ENCODE data around the gene MYH15.

Gene MYH15

DNA sequence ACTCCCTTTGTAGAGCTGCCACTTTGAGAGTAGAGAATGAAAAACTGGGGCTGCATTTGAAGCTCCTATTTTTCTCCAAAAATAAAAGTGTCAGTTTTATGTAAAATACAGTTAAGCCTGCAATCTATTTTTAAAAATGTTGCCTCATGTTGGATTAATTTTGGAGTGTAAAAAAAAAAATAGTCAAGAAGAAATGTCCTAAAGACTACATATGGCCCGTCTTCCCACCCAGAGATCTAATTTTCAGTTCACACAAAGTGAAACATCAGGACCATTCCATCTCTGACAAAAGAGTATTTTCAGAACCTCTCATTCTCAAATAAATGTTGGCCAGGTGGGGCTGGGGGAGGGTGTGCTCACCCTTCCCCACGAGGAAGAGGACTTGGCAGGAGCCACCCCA, 151.4 kb downstream of the MYH15 start:
- no peaks in the 10 kb centered on the region for H3K9me3 Mint-ChIP-seq
- no peaks in the 10 kb centered on the region for H3K27me3 Mint-ChIP-seq (ENCODE audit: low read depth)
- H3K27ac Mint-ChIP-seq = no peak overlapping the region
- no peaks in the 10 kb centered on the region for H3K36me3 Mint-ChIP-seq (ENCODE audit: low read depth)
- H3K4me3 Mint-ChIP-seq = no peak overlapping the region
- no peaks in the 10 kb centered on the region for H3K4me1 Mint-ChIP-seq
- TF ChIP-seq, protein P1, sequence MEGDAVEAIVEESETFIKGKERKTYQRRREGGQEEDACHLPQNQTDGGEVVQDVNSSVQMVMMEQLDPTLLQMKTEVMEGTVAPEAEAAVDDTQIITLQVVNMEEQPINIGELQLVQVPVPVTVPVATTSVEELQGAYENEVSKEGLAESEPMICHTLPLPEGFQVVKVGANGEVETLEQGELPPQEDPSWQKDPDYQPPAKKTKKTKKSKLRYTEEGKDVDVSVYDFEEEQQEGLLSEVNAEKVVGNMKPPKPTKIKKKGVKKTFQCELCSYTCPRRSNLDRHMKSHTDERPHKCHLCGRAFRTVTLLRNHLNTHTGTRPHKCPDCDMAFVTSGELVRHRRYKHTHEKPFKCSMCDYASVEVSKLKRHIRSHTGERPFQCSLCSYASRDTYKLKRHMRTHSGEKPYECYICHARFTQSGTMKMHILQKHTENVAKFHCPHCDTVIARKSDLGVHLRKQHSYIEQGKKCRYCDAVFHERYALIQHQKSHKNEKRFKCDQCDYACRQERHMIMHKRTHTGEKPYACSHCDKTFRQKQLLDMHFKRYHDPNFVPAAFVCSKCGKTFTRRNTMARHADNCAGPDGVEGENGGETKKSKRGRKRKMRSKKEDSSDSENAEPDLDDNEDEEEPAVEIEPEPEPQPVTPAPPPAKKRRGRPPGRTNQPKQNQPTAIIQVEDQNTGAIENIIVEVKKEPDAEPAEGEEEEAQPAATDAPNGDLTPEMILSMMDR (IDR thresholded peaks at IDR 0.05; ENCODE audit: unreplicated experiment in 3 of 3) = no peak

DNA sequence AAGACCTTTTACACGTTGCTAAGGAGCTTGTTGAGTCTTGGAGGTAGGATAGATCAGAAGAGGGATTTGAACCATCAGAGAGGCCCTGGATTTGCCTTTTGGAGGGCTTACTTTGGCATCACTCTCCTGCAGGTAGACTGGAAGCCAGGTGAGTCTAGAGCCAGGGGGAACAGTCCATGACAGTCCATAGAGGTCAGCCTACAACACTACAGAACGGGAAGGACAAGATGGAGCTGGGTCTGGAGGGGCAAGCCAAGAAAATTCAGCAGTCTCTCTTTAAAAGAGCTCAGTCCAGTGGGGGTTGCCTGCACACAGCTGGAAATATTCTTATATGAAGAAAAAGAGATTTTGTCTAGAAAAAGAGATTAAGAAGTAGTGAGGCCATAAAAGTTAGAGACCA, 153.4 kb downstream of the MYH15 start:
- Mint-ChIP-seq H3K27ac (no peak overlapping the region), H3K27me3 (ENCODE audit: low read depth) (no peaks in the 10 kb centered on the region), H3K9me3 (no peaks in the 10 kb centered on the region), H3K4me3 (no peak overlapping the region), H3K36me3 (ENCODE audit: low read depth) (no peaks in the 10 kb centered on the region), H3K4me1 (no peaks in the 10 kb centered on the region)
- TF ChIP-seq, protein P1 (IDR thresholded peaks at IDR 0.05; ENCODE audit: unreplicated experiment in 3 of 3) = no peak

DNA sequence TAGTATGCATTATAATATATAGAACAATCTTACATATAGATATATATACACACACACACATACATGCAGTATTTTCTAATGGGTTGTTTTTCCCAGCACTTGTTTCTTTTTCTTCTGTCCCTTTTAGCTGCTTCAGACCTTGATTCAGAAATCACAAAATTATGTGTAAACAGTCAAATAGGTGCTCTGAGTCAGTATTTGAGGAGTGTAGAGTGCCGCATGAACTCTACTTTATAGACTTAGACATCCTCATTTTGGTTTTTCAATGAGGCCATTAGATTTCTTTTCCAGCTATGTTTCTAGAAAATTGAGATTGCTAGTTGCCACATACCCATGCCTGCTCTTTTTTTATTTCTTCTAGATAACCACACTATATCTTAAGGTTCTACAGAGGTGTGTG, 155.8 kb downstream of the MYH15 start:
- H3K27ac Mint-ChIP-seq = no peak overlapping the region

DNA sequence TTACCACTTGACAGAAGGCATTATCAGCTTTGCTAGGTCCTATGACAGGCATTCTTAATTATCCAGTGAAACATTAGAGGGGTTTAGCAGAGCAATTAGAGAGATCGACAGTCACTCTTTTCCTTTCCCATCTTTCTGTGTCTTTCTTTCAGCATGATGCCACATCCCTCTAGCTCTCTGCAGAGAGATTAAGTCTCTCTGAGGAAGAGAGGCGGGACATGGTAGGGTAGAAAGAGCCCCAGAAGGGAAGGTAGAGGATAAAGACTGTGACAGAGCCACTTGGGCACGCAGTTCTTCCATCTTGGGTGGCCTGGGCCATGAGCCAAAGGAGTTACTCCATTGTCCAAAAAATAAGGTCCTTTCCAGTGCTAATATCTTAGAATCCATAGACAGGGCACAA, 158.2 kb downstream of the MYH15 start:
- Mint-ChIP-seq H3K9me3 (peaks cover 3% of the 10 kb centered on the region), H3K27me3 (ENCODE audit: low read depth) (no peaks in the 10 kb centered on the region)

More for the DNA sequence above, 155.8 kb downstream of the MYH15 start:
- Mint-ChIP-seq H3K9me3 (no peaks in the 10 kb centered on the region), H3K4me3 (no peak overlapping the region), H3K4me1 (no peaks in the 10 kb centered on the region), H3K27me3 (ENCODE audit: low read depth) (no peaks in the 10 kb centered on the region), H3K36me3 (ENCODE audit: low read depth) (no peaks in the 10 kb centered on the region)
- TF ChIP-seq, protein P1 (IDR thresholded peaks at IDR 0.05; ENCODE audit: unreplicated experiment in 3 of 3) = no peak

DNA sequence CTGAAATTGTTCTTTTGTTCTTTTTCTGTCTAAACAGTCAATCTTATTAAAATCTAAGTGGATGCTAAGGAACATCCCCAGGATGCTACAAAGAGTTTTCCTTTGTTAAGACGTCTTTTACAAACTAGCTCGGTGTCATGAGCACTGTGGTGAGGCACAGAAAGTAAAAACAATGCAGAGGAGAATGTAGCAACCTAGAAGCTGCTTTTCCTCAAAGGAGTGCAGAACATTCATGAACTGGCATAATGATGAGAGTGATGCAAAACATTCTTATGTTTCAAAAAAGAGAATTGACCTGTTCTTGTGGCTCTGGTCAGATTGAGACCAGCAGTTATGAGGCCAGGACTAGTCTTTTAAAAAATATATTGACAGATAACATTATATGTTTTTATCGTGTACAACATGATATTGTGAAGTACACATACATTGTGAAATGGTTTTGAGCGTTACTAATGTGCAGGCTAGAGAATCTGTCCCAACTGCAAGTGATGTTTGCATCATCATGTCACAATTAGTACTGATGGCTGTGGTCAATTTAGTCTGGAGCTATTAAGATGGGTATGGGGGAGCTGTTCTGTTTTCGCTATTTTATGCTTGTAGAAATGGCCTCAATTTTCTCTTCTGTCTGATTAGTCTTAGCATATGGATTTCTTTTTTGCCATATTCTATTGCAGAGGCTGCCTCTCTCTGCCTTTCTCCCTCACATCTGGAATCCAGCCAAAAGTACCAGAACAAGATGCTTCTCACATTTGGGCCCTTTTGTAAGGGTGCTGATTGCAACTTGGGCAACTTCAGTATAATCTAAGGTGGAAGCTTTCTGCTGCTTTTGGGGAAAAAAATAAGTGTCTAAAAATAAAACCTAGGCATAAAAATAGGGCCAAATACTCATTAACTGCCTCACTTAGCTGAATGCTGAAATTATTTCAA, 163.8 kb downstream of the MYH15 start:
- peaks cover 3% of the 10 kb centered on the region for H3K9me3 Mint-ChIP-seq
- H3K36me3 Mint-ChIP-seq (ENCODE audit: low read depth) = no peaks in the 10 kb centered on the region
- H3K27ac Mint-ChIP-seq = no peak overlapping the region
- H3K4me1 Mint-ChIP-seq = peaks cover 6% of the 10 kb centered on the region
- TF ChIP-seq, protein P1 (IDR thresholded peaks at IDR 0.05; ENCODE audit: unreplicated experiment in 3 of 3) = no peak
- no peaks in the 10 kb centered on the region for H3K27me3 Mint-ChIP-seq (ENCODE audit: low read depth)
- H3K4me3 Mint-ChIP-seq = no peak overlapping the region

More for the DNA sequence above, 158.2 kb downstream of the MYH15 start:
- H3K4me1 Mint-ChIP-seq = no peaks in the 10 kb centered on the region
- no peak overlapping the region for H3K4me3 Mint-ChIP-seq
- H3K27ac Mint-ChIP-seq = no peak overlapping the region
- H3K36me3 Mint-ChIP-seq (ENCODE audit: low read depth) = no peaks in the 10 kb centered on the region
- TF ChIP-seq, protein P1 (IDR thresholded peaks at IDR 0.05; ENCODE audit: unreplicated experiment in 3 of 3) = no peak

Measured in nephron (organoid).